ENCODE results near the gene SLC38A4.

Gene SLC38A4

DNA sequence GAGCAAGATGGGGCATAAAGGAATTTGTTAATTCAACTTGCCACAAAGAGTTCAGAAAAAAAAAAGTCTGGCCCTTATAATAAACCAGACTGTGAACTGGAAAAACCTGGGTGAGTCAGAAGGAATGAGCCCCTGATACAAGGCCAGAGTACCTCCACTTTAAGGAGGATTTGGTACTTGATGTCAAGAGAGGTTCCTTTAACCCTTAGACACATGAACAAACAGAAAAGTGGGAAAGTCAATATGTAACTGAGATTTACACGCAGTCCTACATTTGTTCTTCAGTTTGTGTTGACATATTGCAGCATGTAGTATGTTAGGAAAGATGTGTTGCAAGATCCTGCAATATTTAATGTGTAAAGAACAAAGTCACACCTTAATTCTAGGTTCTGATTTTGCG, 14.2 kb upstream of the SLC38A4 start:
- no peaks in the 10 kb centered on the region for H3K9me3 ChIP-seq (ENCODE audit: insufficient read depth, low read depth, low read length)
- H3K4me2 ChIP-seq (ENCODE audit: low read depth, low read length, poor library complexity, severe bottlenecking) = no peak overlapping the region
- H3F3A ChIP-seq (ENCODE audit: low read depth) = no peaks in the 10 kb centered on the region
- H3K4me3 ChIP-seq (ENCODE audit: low read length, poor library complexity, severe bottlenecking) = no peak overlapping the region
- no peaks in the 10 kb centered on the region for H3K27me3 ChIP-seq (ENCODE audit: insufficient read depth, low read length, poor library complexity, severe bottlenecking)
- no peak overlapping the region for H3K9ac ChIP-seq (ENCODE audit: low read depth, low read length, poor library complexity, severe bottlenecking)
- H4K20me1 ChIP-seq (ENCODE audit: insufficient read depth, low read length, poor library complexity, severe bottlenecking) = no peaks in the 10 kb centered on the region
- H3K4me1 ChIP-seq (ENCODE audit: insufficient read depth, low read length, poor library complexity, severe bottlenecking) = no peaks in the 10 kb centered on the region
- no peaks in the 10 kb centered on the region for H3K79me2 ChIP-seq (ENCODE audit: insufficient read depth, low read length)
- H3K9me2 ChIP-seq (replicated peaks; ENCODE audit: low read depth, low read length) = no peaks in the 10 kb centered on the region
- no peak overlapping the region for H2AFZ ChIP-seq (ENCODE audit: low read length)
- no peak for TF ChIP-seq EZH2phosphoT487 (IDR thresholded peaks at IDR 0.05; ENCODE audit: borderline replicate concordance)
- H3K36me3 ChIP-seq (ENCODE audit: insufficient read depth, low read length) = no peaks in the 10 kb centered on the region

DNA sequence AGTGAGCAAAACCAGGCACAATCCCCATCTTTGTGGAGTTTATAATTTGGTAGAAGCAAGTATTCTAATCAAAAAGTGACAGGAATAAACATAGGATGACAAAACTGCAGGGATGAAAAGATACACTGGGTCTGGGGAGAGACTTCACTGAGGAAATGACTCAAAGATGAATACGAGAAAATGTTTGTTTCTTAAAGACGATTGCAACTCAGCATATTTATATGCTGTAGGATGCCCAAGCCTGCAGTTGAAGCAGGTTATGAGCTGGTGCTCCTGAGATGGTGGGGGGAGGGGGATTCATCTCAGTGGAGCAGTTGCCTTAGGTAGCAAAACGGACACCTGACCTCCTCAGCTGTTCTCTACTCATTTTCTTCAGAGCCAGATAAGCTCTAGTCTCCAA, 13.4 kb upstream of the SLC38A4 start:
- Histone ChIP-seq H3K9me2 (replicated peaks; ENCODE audit: low read depth, low read length) (no peaks in the 10 kb centered on the region), H3F3A (ENCODE audit: low read depth) (no peaks in the 10 kb centered on the region), H3K36me3 (ENCODE audit: insufficient read depth, low read length) (no peaks in the 10 kb centered on the region), H3K79me2 (ENCODE audit: insufficient read depth, low read length) (no peaks in the 10 kb centered on the region), H3K9ac (ENCODE audit: low read depth, low read length, poor library complexity, severe bottlenecking) (no peak overlapping the region), H3K4me3 (ENCODE audit: low read length, poor library complexity, severe bottlenecking) (no peak overlapping the region), H3K27me3 (ENCODE audit: insufficient read depth, low read length, poor library complexity, severe bottlenecking) (no peaks in the 10 kb centered on the region), H2AFZ (ENCODE audit: low read length) (no peak overlapping the region), H3K4me1 (ENCODE audit: insufficient read depth, low read length, poor library complexity, severe bottlenecking) (no peaks in the 10 kb centered on the region), H3K4me2 (ENCODE audit: low read depth, low read length, poor library complexity, severe bottlenecking) (no peak overlapping the region), H4K20me1 (ENCODE audit: insufficient read depth, low read length, poor library complexity, severe bottlenecking) (no peaks in the 10 kb centered on the region), H3K9me3 (ENCODE audit: insufficient read depth, low read depth, low read length) (no peaks in the 10 kb centered on the region)
- TF ChIP-seq CTCF (conservative IDR thresholded peaks at IDR 0.05; ENCODE audit: low read length) = no peak
- no peak for TF ChIP-seq EZH2phosphoT487 (IDR thresholded peaks at IDR 0.05; ENCODE audit: borderline replicate concordance)

DNA sequence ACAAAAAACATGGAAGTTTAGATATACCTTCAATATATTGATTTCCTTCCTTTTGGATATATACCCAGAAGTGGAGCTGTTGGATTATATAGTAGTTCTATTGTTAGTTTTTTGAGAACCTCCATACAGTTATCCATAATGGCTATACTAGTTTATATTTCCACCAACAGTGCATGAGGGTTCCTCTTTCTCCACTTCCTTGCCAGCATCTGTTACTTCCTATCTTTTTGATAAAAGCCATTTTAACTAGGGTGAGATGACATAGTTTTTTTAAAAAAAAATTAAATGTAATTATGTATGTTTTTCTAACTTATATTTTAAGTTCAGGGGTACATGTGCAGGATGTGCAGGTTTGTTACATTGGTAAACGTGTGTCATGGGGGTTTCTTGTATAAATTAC, 10.0 kb upstream of the SLC38A4 start:
- Histone ChIP-seq H3K4me3 (ENCODE audit: low read length, poor library complexity, severe bottlenecking) (no peak overlapping the region), H3K9me3 (ENCODE audit: insufficient read depth, low read depth, low read length) (no peaks in the 10 kb centered on the region), H3K36me3 (ENCODE audit: insufficient read depth, low read length) (no peaks in the 10 kb centered on the region), H3K27me3 (ENCODE audit: insufficient read depth, low read length, poor library complexity, severe bottlenecking) (no peaks in the 10 kb centered on the region), H3K9me2 (replicated peaks; ENCODE audit: low read depth, low read length) (no peaks in the 10 kb centered on the region), H3K79me2 (ENCODE audit: insufficient read depth, low read length) (no peaks in the 10 kb centered on the region), H3K9ac (ENCODE audit: low read depth, low read length, poor library complexity, severe bottlenecking) (no peak overlapping the region), H4K20me1 (ENCODE audit: insufficient read depth, low read length, poor library complexity, severe bottlenecking) (no peaks in the 10 kb centered on the region), H3K4me1 (ENCODE audit: insufficient read depth, low read length, poor library complexity, severe bottlenecking) (no peaks in the 10 kb centered on the region), H2AFZ (ENCODE audit: low read length) (no peak overlapping the region), H3K4me2 (ENCODE audit: low read depth, low read length, poor library complexity, severe bottlenecking) (no peak overlapping the region), H3F3A (ENCODE audit: low read depth) (no peaks in the 10 kb centered on the region)
- TF ChIP-seq CTCF (conservative IDR thresholded peaks at IDR 0.05; ENCODE audit: low read length) (no peak), EZH2phosphoT487 (IDR thresholded peaks at IDR 0.05; ENCODE audit: borderline replicate concordance) (no peak)

GRCh38 chr12:46832130-46832704, 6.4 kb upstream of the SLC38A4 start:
- Histone ChIP-seq H3F3A (ENCODE audit: low read depth) (no peaks in the 10 kb centered on the region), H3K9me2 (replicated peaks; ENCODE audit: low read depth, low read length) (no peaks in the 10 kb centered on the region), H3K9ac (ENCODE audit: low read depth, low read length, poor library complexity, severe bottlenecking) (no peak overlapping the region), H3K4me1 (ENCODE audit: insufficient read depth, low read length, poor library complexity, severe bottlenecking) (no peaks in the 10 kb centered on the region), H3K79me2 (ENCODE audit: insufficient read depth, low read length) (no peaks in the 10 kb centered on the region), H3K9me3 (ENCODE audit: insufficient read depth, low read depth, low read length) (no peaks in the 10 kb centered on the region), H3K4me2 (ENCODE audit: low read depth, low read length, poor library complexity, severe bottlenecking) (no peak overlapping the region), H3K27me3 (ENCODE audit: insufficient read depth, low read length, poor library complexity, severe bottlenecking) (no peaks in the 10 kb centered on the region), H3K36me3 (ENCODE audit: insufficient read depth, low read length) (no peaks in the 10 kb centered on the region), H3K4me3 (ENCODE audit: low read length, poor library complexity, severe bottlenecking) (no peak overlapping the region), H2AFZ (ENCODE audit: low read length) (no peak overlapping the region), H4K20me1 (ENCODE audit: insufficient read depth, low read length, poor library complexity, severe bottlenecking) (no peaks in the 10 kb centered on the region)
- no peak for TF ChIP-seq EZH2phosphoT487 (IDR thresholded peaks at IDR 0.05; ENCODE audit: borderline replicate concordance)
- no peak for TF ChIP-seq CTCF (conservative IDR thresholded peaks at IDR 0.05; ENCODE audit: low read length)
